Measurements from ENCODE around the gene ZNF500.

ZNF500 gene

DNA sequence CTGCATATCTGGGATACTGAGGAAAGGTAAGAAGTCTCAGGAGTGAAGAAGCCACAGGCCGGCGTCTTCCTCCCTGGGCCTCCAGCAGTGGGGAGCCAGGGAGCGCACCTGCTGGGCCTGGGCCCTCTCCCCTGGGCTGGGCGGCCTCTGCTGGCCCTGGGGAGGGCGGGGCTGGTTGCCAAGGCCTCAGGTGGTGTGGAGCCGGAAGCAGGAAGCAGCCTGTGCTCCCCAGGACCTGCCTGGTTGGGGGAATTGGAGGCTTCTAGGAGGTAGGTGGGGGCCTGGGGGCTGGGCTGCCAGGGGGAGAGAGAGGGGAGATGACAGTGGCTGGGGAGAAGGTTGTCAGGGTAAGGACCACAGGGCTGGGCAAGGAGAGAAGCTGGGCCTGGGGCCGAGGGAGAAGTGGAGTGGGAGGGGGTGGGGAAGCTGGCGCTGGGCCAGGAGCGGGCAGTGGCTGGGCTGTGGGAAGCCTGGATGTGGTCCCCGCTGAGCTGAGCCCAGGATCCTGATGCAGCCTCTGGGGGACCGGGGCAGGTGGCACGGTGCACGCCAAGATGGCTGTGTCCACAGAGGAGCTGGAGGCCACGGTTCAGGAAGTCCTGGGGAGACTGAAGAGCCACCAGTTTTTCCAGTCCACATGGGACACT lies 28.3 kb upstream of the ZNF500 start, which contains the start of gene SMIM22:
TSS of gene SMIM22 (plus strand) at position 189 of the 647 bp plus-strand sequence. CDS start at position 555, 366 bp downstream.
- Histone ChIP-seq H3K4me3 (ENCODE audit: low read depth in 1 of 2, low read length in 1 of 2) (no peak within 1 kb of the TSS), H3K4me1 (ENCODE audit: control insufficient read depth in 1 of 2, insufficient read depth in 1 of 2, low read depth in 1 of 2, low read length in 1 of 2) (peaks cover 3 to 11% of the 10 kb centered on the region in 2 experiments), H3K36me3 (peaks cover 54% of the 10 kb centered on the region), H3K27ac (no peak within 1 kb of the TSS), H3K27me3 (no peaks in the 10 kb centered on the region), H3K9me3 (no peaks in the 10 kb centered on the region)
- TF ChIP-seq, protein P1, sequence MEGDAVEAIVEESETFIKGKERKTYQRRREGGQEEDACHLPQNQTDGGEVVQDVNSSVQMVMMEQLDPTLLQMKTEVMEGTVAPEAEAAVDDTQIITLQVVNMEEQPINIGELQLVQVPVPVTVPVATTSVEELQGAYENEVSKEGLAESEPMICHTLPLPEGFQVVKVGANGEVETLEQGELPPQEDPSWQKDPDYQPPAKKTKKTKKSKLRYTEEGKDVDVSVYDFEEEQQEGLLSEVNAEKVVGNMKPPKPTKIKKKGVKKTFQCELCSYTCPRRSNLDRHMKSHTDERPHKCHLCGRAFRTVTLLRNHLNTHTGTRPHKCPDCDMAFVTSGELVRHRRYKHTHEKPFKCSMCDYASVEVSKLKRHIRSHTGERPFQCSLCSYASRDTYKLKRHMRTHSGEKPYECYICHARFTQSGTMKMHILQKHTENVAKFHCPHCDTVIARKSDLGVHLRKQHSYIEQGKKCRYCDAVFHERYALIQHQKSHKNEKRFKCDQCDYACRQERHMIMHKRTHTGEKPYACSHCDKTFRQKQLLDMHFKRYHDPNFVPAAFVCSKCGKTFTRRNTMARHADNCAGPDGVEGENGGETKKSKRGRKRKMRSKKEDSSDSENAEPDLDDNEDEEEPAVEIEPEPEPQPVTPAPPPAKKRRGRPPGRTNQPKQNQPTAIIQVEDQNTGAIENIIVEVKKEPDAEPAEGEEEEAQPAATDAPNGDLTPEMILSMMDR (IDR thresholded peaks at IDR 0.05): no peak

DNA sequence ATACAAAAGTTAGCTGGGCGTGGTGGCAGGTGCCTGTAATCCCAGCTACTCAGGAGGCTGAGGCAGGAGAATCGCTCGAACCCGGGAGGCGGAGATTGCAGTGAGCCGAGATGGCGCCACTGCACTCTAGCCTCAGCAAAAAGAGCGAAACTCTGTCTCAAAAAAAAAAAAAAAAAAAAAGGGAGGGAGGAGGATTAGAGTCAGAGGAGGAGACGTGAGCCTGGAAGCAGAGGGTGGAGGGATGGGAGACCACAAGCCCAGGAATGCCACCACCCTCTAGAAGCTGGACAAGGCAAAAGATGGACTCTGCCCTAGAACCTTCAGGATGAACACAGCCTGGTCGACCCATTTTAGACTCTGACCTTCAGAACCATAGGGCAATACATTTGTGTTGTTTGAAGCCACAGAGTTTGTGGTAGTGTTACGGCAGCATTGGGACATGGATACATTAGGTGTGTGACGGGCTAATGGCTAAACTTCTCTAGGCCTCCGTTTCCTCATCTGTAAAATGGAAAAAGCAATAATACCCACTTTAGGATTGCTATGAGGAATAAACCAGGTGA lies 26.1 kb upstream of the ZNF500 start:
- no peaks in the 10 kb centered on the region for H3K27me3 ChIP-seq
- peaks cover 0 to 10% of the 10 kb centered on the region in 2 experiments for H3K4me1 ChIP-seq (ENCODE audit: control insufficient read depth in 1 of 2, insufficient read depth in 1 of 2, low read depth in 1 of 2, low read length in 1 of 2)
- TF ChIP-seq, protein P1 (IDR thresholded peaks at IDR 0.05): no peak
- H3K27ac ChIP-seq: no peak overlapping the region
- H3K36me3 ChIP-seq: peaks cover 36% of the 10 kb centered on the region
- no peak overlapping the region for H3K4me3 ChIP-seq (ENCODE audit: low read depth in 1 of 2, low read length in 1 of 2)
- H3K9me3 ChIP-seq: no peaks in the 10 kb centered on the region

DNA sequence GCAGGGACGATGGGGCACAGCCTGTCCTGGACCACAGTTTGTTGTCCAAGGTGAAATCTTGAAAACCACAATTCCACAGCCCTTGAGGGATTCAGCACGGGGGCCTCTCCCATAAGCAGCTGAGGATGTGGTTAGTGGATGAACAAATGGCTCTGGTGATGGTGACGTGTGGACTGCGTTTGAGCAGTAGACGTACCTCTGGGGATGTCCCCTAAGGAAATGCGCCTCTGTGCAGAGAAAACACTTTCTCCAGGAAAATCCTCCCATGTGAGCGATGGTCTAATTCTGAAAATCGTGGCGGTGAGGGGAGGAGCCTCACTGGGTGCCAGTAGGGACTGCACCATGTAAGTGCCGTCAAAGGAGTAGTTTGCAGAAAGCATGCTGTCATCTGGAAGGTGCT lies 23.9 kb upstream of the ZNF500 start:
- Histone ChIP-seq H3K9me3 (no peaks in the 10 kb centered on the region), H3K36me3 (peaks cover 14% of the 10 kb centered on the region), H3K27ac (no peak overlapping the region), H3K4me1 (ENCODE audit: control insufficient read depth in 1 of 2, insufficient read depth in 1 of 2, low read depth in 1 of 2, low read length in 1 of 2) (peaks cover 0 to 10% of the 10 kb centered on the region in 2 experiments), H3K27me3 (no peaks in the 10 kb centered on the region), H3K4me3 (ENCODE audit: low read depth in 1 of 2, low read length in 1 of 2) (no peak overlapping the region)
- TF ChIP-seq, protein P1 (IDR thresholded peaks at IDR 0.05): no peak

- TF ChIP-seq, protein P1 (IDR thresholded peaks at IDR 0.05): no peak
These were observed 23.3 kb upstream of the ZNF500 start for GRCh38 chr16:4790261-4790660.

GRCh38 chr16:4788910-4789309 lies 21.9 kb upstream of the ZNF500 start:
- no peak overlapping the region for H3K27ac ChIP-seq
- no peaks in the 10 kb centered on the region for H3K36me3 ChIP-seq
- no peaks in the 10 kb centered on the region for H3K9me3 ChIP-seq
- H3K27me3 ChIP-seq: no peaks in the 10 kb centered on the region
- H3K4me1 ChIP-seq (ENCODE audit: control insufficient read depth in 1 of 2, insufficient read depth in 1 of 2, low read depth in 1 of 2, low read length in 1 of 2): peaks cover 0 to 10% of the 10 kb centered on the region in 2 experiments
- no peak overlapping the region for H3K4me3 ChIP-seq (ENCODE audit: low read depth in 1 of 2, low read length in 1 of 2)
- TF ChIP-seq, protein P1 (IDR thresholded peaks at IDR 0.05): no peak

More at GRCh38 chr16:4790261-4790660, 23.3 kb upstream of the ZNF500 start:
- H3K9me3 ChIP-seq: no peaks in the 10 kb centered on the region
- no peak overlapping the region for H3K27ac ChIP-seq
- no peak overlapping the region for H3K4me3 ChIP-seq (ENCODE audit: low read depth in 1 of 2, low read length in 1 of 2)
- H3K27me3 ChIP-seq: no peaks in the 10 kb centered on the region
- peaks cover 0 to 10% of the 10 kb centered on the region in 2 experiments for H3K4me1 ChIP-seq (ENCODE audit: control insufficient read depth in 1 of 2, insufficient read depth in 1 of 2, low read depth in 1 of 2, low read length in 1 of 2)
- H3K36me3 ChIP-seq: peaks cover 8% of the 10 kb centered on the region

Data from neutrophil (primary cell).